ENCODE data around the gene BRINP2. TPM values are rescaled to one million over a fixed set of nuclear protein-coding genes. Genes with fewer than 3 reads are reported as not detected.

BRINP2 gene
- total and polyA plus RNA-seq, 2 of the 13 experiments (the other 11 are each of a cell fraction or from before 2014, with no cell fraction given): 0.08 to 0.20 TPM

GRCh38 chr1:177311586-177311985 is 140.8 kb downstream of the BRINP2 start:
- Histone ChIP-seq H3K9me3 (ENCODE audit: low read length) (no peaks in the 10 kb centered on the region), H3K4me2 (ENCODE audit: low read depth, low read length) (no peak overlapping the region), H3K27me3 (ENCODE audit: control insufficient read depth in 1 of 2, insufficient read depth in 2 of 2, low read length in 2 of 2) (no peaks in the 10 kb centered on the region), H3K36me3 (replicated peaks in 1 of 2; ENCODE audit: control insufficient read depth in 1 of 2, insufficient read depth in 2 of 2, low read length in 2 of 2) (no peaks in the 10 kb centered on the region), H3K27ac (ENCODE audit: extremely low read length, insufficient read depth, low read length) (no peak overlapping the region), H3K9ac (ENCODE audit: insufficient read depth, low read depth, low read length) (no peak overlapping the region), H3K4me3 (replicated peaks in 1 of 3; ENCODE audit: insufficient read depth in 1 of 3, low read depth in 2 of 3, low read length in 3 of 3) (no peak overlapping the region), H4K20me1 (ENCODE audit: insufficient read depth, low read length) (no peaks in the 10 kb centered on the region), H3K4me1 (ENCODE audit: insufficient read depth, low read length) (no peaks in the 10 kb centered on the region), H2AFZ (ENCODE audit: low read length) (no peak overlapping the region), H3K79me2 (ENCODE audit: insufficient read depth, low read length) (no peaks in the 10 kb centered on the region)
- intact Hi-C loops (cut with micrococcal nuclease; ENCODE audit: unreplicated experiment) (no loop called here), in situ Hi-C loops (cut with HindIII; ENCODE audit: extremely low pct_ligation_motif_present, low pct_unique_long_range_greater_than_20kb) (no loop called here)
- WGBS (ENCODE audit: low lambda C conversion rate): 8% methylated on average over 2 of the region's 2 CpGs
- POLR2A ChIA-PET: no interaction called here
- FAIRE-seq (no peak), DNase-seq (ENCODE audit: low spot score) (no peak), ATAC-seq (no peak)
- no peak for TF ChIP-seq ZNF672 (CRISPR knock-in tag; IDR thresholded peaks at IDR 0.05)
- no peak for TF ChIP-seq RFX3 (CRISPR knock-in tag; IDR thresholded peaks at IDR 0.05)
- no peak for TF ChIP-seq HDAC1 (CRISPR knock-in tag; IDR thresholded peaks at IDR 0.05)
- no peak for TF ChIP-seq LBX2 (CRISPR knock-in tag; IDR thresholded peaks at IDR 0.05; ENCODE audit: borderline replicate concordance)
- TF ChIP-seq PHF20 (CRISPR knock-in tag; IDR thresholded peaks at IDR 0.05): no peak
- no peak for TF ChIP-seq ZNF788 (CRISPR knock-in tag; IDR thresholded peaks at IDR 0.05; ENCODE audit: borderline replicate concordance)
- no peak for TF ChIP-seq FUBP1 (CRISPR knock-in tag; IDR thresholded peaks at IDR 0.05; ENCODE audit: borderline replicate concordance)
- CTCF ChIA-PET (ENCODE audit: low intra/inter-chr PET ratio, low total read pairs): no interaction called here
- no TSS peak for BruUV-seq (replicated peaks)

- DNase-seq (ENCODE audit: low spot score): no peak
- H3K9ac ChIP-seq (ENCODE audit: insufficient read depth, low read depth, low read length): no peak overlapping the region
- H3K36me3 ChIP-seq (replicated peaks in 1 of 2; ENCODE audit: control insufficient read depth in 1 of 2, insufficient read depth in 2 of 2, low read length in 2 of 2): no peaks in the 10 kb centered on the region
- no peak overlapping the region for H3K4me3 ChIP-seq (replicated peaks in 1 of 3; ENCODE audit: insufficient read depth in 1 of 3, low read depth in 2 of 3, low read length in 3 of 3)
- no peak for ATAC-seq
- no peaks in the 10 kb centered on the region for H3K9me3 ChIP-seq (ENCODE audit: low read length)
- H3K79me2 ChIP-seq (ENCODE audit: insufficient read depth, low read length): no peaks in the 10 kb centered on the region
- FAIRE-seq: no peak
- 0% methylated on average over 2 of the region's 2 CpGs for WGBS (ENCODE audit: low lambda C conversion rate)
- no peak overlapping the region for H3K4me2 ChIP-seq (ENCODE audit: low read depth, low read length)
- H2AFZ ChIP-seq (ENCODE audit: low read length): no peak overlapping the region
- H3K27ac ChIP-seq (ENCODE audit: extremely low read length, insufficient read depth, low read length): no peak overlapping the region
- no TSS peak for BruUV-seq (replicated peaks)
- no peaks in the 10 kb centered on the region for H4K20me1 ChIP-seq (ENCODE audit: insufficient read depth, low read length)
- no peaks in the 10 kb centered on the region for H3K27me3 ChIP-seq (ENCODE audit: control insufficient read depth in 1 of 2, insufficient read depth in 2 of 2, low read length in 2 of 2)
- H3K4me1 ChIP-seq (ENCODE audit: insufficient read depth, low read length): no peaks in the 10 kb centered on the region
- in situ Hi-C loops (cut with HindIII; ENCODE audit: extremely low pct_ligation_motif_present, low pct_unique_long_range_greater_than_20kb): no loop called here
- ChIA-PET POLR2A (no interaction called here), CTCF (ENCODE audit: low intra/inter-chr PET ratio, low total read pairs) (no interaction called here)
- intact Hi-C loops (cut with micrococcal nuclease; ENCODE audit: unreplicated experiment): no loop called here
- TF ChIP-seq ZNF441 (CRISPR knock-in tag; IDR thresholded peaks at IDR 0.05; ENCODE audit: borderline replicate concordance) (no peak), E2F1 (CRISPR knock-in tag; IDR thresholded peaks at IDR 0.05) (no peak), FOXK1 (CRISPR knock-in tag; IDR thresholded peaks at IDR 0.05; ENCODE audit: borderline replicate concordance, low read depth) (no peak), IKZF4 (CRISPR knock-in tag; IDR thresholded peaks at IDR 0.05; ENCODE audit: borderline replicate concordance, low read depth, not compliant biosample characterization) (no peak), ZNF672 (CRISPR knock-in tag; IDR thresholded peaks at IDR 0.05) (no peak), ZNF552 (CRISPR knock-in tag; IDR thresholded peaks at IDR 0.05; ENCODE audit: borderline replicate concordance) (no peak), ZNF652 (CRISPR knock-in tag; IDR thresholded peaks at IDR 0.05; ENCODE audit: borderline replicate concordance, low read depth) (no peak), ZFP37 (CRISPR knock-in tag; IDR thresholded peaks at IDR 0.05; ENCODE audit: borderline replicate concordance) (no peak), KDM3A (CRISPR knock-in tag; IDR thresholded peaks at IDR 0.05; ENCODE audit: low read depth) (no peak), MED13 (CRISPR knock-in tag; IDR thresholded peaks at IDR 0.05) (no peak), RBM22 (optimal IDR thresholded peaks at IDR 0.05; ENCODE audit: low read length) (no peak), REPIN1 (CRISPR knock-in tag; IDR thresholded peaks at IDR 0.05; ENCODE audit: borderline replicate concordance, low read depth) (no peak)
Observed at GRCh38 chr1:177315261-177315660, 144.5 kb downstream of the BRINP2 start.
